HG02973 (cell line): Measurements from ENCODE around the gene ARID1B.

Experiments used
- ATAC-seq: cut with Tn5 transposase; IDR thresholded peaks from one replicate; pipeline ENCODE4 v1.9.1; 2021; ENCODE audit warnings: moderate library complexity; ENCODE audit not compliant: unreplicated experiment

The ARID1B gene

GRCh38 chr6:156790711-156791319 is 13.6 kb downstream of the ARID1B start:
- ATAC-seq, result no peak

GRCh38 chr6:156791320-156791850 is 14.2 kb downstream of the ARID1B start:
- peak; percentile 64 for ATAC-seq

GRCh38 chr6:156793200-156793599 is 16.0 kb downstream of the ARID1B start:
- no peak for ATAC-seq

- ATAC-seq, result no peak
Measured at GRCh38 chr6:156794546-156795354, 17.6 kb downstream of the ARID1B start.

GRCh38 chr6:156795825-156796224 is 18.6 kb downstream of the ARID1B start:
- no peak for ATAC-seq

- ATAC-seq, result no peak
Measured at GRCh38 chr6:156796627-156797026, 19.4 kb downstream of the ARID1B start.

- ATAC-seq, result no peak
Measured at GRCh38 chr6:156797901-156798735, 20.9 kb downstream of the ARID1B start.

GRCh38 chr6:156801712-156802111 is 24.5 kb downstream of the ARID1B start:
- ATAC-seq, result no peak

GRCh38 chr6:156803353-156803752 is 26.2 kb downstream of the ARID1B start:
- ATAC-seq, result no peak

- ATAC-seq, result no peak
Measured at GRCh38 chr6:156804402-156804801, 27.2 kb downstream of the ARID1B start.

GRCh38 chr6:156806155-156806554 is 29.0 kb downstream of the ARID1B start:
- ATAC-seq, result no peak

- no peak for ATAC-seq
Measured at GRCh38 chr6:156807028-156807427, 29.9 kb downstream of the ARID1B start.

- ATAC-seq, result no peak
Measured at GRCh38 chr6:156807795-156808194, 30.6 kb downstream of the ARID1B start.

GRCh38 chr6:156808287-156808686 is 31.1 kb downstream of the ARID1B start:
- no peak for ATAC-seq

- ATAC-seq, result peak; percentile 79
Measured at GRCh38 chr6:156809034-156809433, 31.9 kb downstream of the ARID1B start.

- ATAC-seq, result no peak
Measured at GRCh38 chr6:156809446-156810178, 32.4 kb downstream of the ARID1B start.

- no peak for ATAC-seq
Measured at GRCh38 chr6:156814036-156814581, 36.9 kb downstream of the ARID1B start.

GRCh38 chr6:156816505-156816904 is 39.3 kb downstream of the ARID1B start:
- no peak for ATAC-seq

- no peak for ATAC-seq
Measured at GRCh38 chr6:156820089-156820798, 43.1 kb downstream of the ARID1B start.

- no peak for ATAC-seq
Measured at GRCh38 chr6:156821707-156822106, 44.5 kb downstream of the ARID1B start.
